GM19463 (cell line): ENCODE measurements around the gene GRK3.

Experiments used
- ATAC-seq: cut with Tn5 transposase; IDR thresholded peaks from one replicate; pipeline ENCODE4 v1.9.1; 2021; ENCODE audit warnings: mild to moderate bottlenecking, moderate library complexity; ENCODE audit not compliant: unreplicated experiment

The GRK3 gene

GRCh38 chr22:25656724-25657123 lies 92.2 kb downstream of the GRK3 start:
- peak; percentile 89 for ATAC-seq

GRCh38 chr22:25658633-25659032 lies 94.2 kb downstream of the GRK3 start:
- no peak for ATAC-seq

GRCh38 chr22:25659413-25659812 lies 94.9 kb downstream of the GRK3 start:
- no peak for ATAC-seq

GRCh38 chr22:25660336-25660735 lies 95.9 kb downstream of the GRK3 start:
- no peak for ATAC-seq

GRCh38 chr22:25661073-25661472 lies 96.6 kb downstream of the GRK3 start:
- no peak for ATAC-seq

GRCh38 chr22:25663654-25664053 lies 99.2 kb downstream of the GRK3 start:
- no peak for ATAC-seq

GRCh38 chr22:25666308-25666707 lies 101.8 kb downstream of the GRK3 start:
- no peak for ATAC-seq

- ATAC-seq: no peak
Measured at GRCh38 chr22:25668437-25668836, 104.0 kb downstream of the GRK3 start.

GRCh38 chr22:25669253-25670069 lies 105.0 kb downstream of the GRK3 start:
- ATAC-seq: no peak

GRCh38 chr22:25670070-25670461 lies 105.6 kb downstream of the GRK3 start:
- ATAC-seq: no peak

GRCh38 chr22:25672289-25673084 lies 108.0 kb downstream of the GRK3 start:
- no peak for ATAC-seq

- no peak for ATAC-seq
Measured at GRCh38 chr22:25673713-25674112, 109.2 kb downstream of the GRK3 start.

- ATAC-seq: no peak
Measured at GRCh38 chr22:25677631-25678030, 113.2 kb downstream of the GRK3 start.

- ATAC-seq: no peak
Measured at GRCh38 chr22:25680051-25680450, 115.6 kb downstream of the GRK3 start.

GRCh38 chr22:25680956-25681355 lies 116.5 kb downstream of the GRK3 start:
- ATAC-seq: no peak

GRCh38 chr22:25682109-25682508 lies 117.6 kb downstream of the GRK3 start:
- ATAC-seq: no peak

- no peak for ATAC-seq
Measured at GRCh38 chr22:25688627-25689026, 124.2 kb downstream of the GRK3 start.

GRCh38 chr22:25689631-25690030 lies 125.2 kb downstream of the GRK3 start:
- ATAC-seq: no peak

- ATAC-seq: no peak
Measured at GRCh38 chr22:25690798-25691197, 126.3 kb downstream of the GRK3 start.

- no peak for ATAC-seq
Measured at GRCh38 chr22:25692397-25693267, 128.2 kb downstream of the GRK3 start.

- ATAC-seq: no peak
Measured at GRCh38 chr22:25693268-25693565, 128.7 kb downstream of the GRK3 start.
